Thymus (tissue), 11 donors: Measurements from ENCODE around the gene ATAD3A. TPM values are rescaled to one million over a fixed set of nuclear protein-coding genes. Genes with fewer than 3 reads are reported as not detected.
"Not testable (repeated sequence)": the region's sequence is repeated elsewhere in the genome, so short reads cannot be mapped to it uniquely, and the experiment has no call there.

ENCODE experiments used
- DNase-seq, 9 donors: peaks; one replicate each; pipeline ENCODE4 v3.0.0-alpha.2; 2013; ENCODE audit warnings: low spot score in 9 of 9, low read depth in 6 of 9, missing footprints in 1 of 9
- H3K27ac ChIP-seq, 2 donors: one replicate each; pipeline ENCODE4 v1.5.1; 2013; ENCODE audit warnings: control low read depth in 1 of 2, low read depth in 1 of 2, low read length in 1 of 2, mild to moderate bottlenecking in 1 of 2, moderate library complexity in 1 of 2
- H3K27me3 ChIP-seq, 2 donors: one replicate each; pipeline ENCODE4 v1.5.1; 2013; ENCODE audit warnings: low read length in 1 of 2; ENCODE audit not compliant: control insufficient read depth in 2 of 2, insufficient read depth in 1 of 2
- H3K36me3 ChIP-seq, 2 donors: one replicate each; pipeline ENCODE4 v1.5.1; 2013; ENCODE audit warnings: low read length in 1 of 2, mild to moderate bottlenecking in 1 of 2, moderate library complexity in 1 of 2; ENCODE audit not compliant: control insufficient read depth in 2 of 2, insufficient read depth in 2 of 2
- H3K4me1 ChIP-seq, 2 donors: one replicate each; pipeline ENCODE4 v1.5.1; 2013; ENCODE audit warnings: low read length in 2 of 2; ENCODE audit not compliant: control insufficient read depth in 2 of 2, insufficient read depth in 2 of 2
- H3K4me3 ChIP-seq, 2 donors: one replicate each; pipeline ENCODE4 v1.5.1; 2013; ENCODE audit warnings: low read length in 2 of 2, control low read depth in 1 of 2, mild to moderate bottlenecking in 1 of 2
- H3K9me3 ChIP-seq, 2 donors: one replicate each; pipeline ENCODE4 v1.5.1; 2013; ENCODE audit warnings: low read length in 1 of 2, mild to moderate bottlenecking in 1 of 2; ENCODE audit not compliant: control insufficient read depth in 2 of 2, insufficient read depth in 1 of 2
- WGBS: extraction: QIAGEN DNeasy Blood & Tissue Kit; methylation state at CpG from one replicate; pipeline ENCODE4 v1.1.7; 2013; 5-methylcytosine and 5-hydroxymethylcytosine counted together
- polyA plus RNA-seq: library from polyadenylated mRNA; stranded (reverse); fragments of 200-250 nt; gene quantifications from one replicate; pipeline ENCODE4 v1.2.3, GENCODE V29; 2013
- total RNA-seq: library from RNA; stranded (reverse); fragments of 120-200 nt; gene quantifications from one replicate; pipeline ENCODE4 v1.2.4, GENCODE V29; 2013
- donor health status: healthy.

The ATAD3A gene
- total and polyA plus RNA-seq, 2 donors = 17.5 to 20.2 TPM

DNA sequence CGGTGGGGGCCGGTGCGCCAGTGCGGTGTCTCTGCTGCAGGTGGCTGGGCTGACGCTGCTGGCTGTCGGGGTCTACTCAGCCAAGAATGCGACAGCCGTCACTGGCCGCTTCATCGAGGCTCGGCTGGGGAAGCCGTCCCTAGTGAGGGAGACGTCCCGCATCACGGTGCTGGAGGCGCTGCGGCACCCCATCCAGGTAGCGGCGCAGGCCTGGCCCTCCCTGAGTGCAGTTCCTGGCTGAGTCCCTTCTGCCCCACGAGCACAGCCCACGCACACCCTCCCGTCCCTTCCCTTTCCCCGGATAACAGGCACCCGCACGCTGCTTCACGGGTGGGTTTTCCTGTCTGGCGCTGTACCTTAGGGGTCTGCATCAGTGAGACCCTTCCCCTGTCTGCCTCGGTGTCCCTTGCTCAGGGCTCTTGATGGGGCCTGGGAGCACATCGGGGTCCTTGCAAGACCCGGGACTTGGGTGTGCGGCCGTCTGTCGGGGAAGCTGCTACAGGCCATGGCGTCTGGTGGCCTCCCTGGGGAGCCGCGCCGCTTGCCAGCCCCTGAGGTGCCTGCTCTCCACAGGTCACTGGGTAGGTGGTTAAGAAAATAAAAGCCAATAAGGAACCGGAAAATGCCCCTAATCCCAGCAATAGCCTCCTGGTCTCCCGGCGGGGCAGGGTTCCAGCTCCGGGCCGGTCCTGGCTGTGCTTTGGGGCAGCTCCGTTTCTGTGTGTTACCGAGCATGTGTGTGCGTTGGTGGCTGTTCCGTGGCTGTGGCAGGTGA is 26.8 kb upstream of the ATAD3A start:
- H3K36me3 ChIP-seq = peaks cover 23 to 57% of the 10 kb centered on the region in 2 donors
- WGBS = 96% methylated on average over 38 of the region's 46 CpGs
- H3K27ac ChIP-seq, H3K4me3 ChIP-seq, DNase-seq, H3K27me3 ChIP-seq, H3K4me1 ChIP-seq, H3K9me3 ChIP-seq: not testable (repeated sequence)

DNA sequence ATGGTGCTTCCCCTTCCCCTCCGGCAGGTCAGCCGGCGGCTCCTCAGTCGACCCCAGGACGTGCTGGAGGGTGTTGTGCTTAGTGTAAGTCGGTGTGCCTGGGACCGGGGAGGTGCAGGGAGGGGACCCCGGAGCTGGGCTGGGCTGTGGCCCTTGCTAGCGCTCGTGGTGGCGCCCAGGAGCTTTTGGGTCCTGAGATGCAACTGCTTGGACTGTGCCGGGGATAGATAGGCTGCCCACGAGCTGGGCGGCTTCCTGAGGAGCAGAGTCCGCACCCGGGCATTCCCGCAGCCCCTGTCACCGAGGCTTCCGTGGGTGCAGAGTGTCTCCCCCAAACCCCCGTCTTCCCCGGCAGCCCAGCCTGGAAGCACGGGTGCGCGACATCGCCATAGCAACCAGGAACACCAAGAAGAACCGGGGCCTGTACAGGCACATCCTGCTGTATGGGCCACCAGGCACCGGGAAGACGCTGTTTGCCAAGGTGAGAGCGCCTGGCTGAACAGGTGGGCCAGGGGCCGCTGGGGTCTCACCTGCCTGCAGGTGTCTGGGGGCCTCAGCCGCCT is 26.1 kb upstream of the ATAD3A start:
- not testable (repeated sequence) for H3K4me1 ChIP-seq, H3K4me3 ChIP-seq, DNase-seq, H3K27me3 ChIP-seq, H3K9me3 ChIP-seq, H3K27ac ChIP-seq
- H3K36me3 ChIP-seq = peaks cover 26 to 59% of the 10 kb centered on the region in 2 donors
- WGBS = 95% methylated on average over 31 of the region's 31 CpGs

DNA sequence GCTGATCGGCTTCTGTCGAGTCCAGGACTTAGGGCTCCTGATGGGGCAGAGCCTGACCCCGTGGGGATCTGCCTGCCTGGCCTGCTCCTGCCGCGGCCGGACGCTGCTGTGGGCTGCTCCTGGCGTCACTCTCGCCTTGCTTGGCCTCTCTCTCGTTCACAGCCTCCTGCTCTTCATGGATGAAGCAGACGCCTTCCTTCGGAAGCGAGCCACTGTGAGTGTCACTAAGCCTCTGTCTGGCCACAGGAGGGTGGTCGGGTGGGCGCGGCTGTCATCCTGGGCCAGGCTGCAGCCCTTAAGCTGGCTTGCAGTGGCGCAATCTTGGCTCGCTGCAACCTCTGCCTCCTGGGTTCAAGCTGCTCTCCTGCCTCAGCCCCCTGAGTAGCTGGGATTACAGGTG is 24.3 kb upstream of the ATAD3A start:
- Histone ChIP-seq H3K36me3 (peaks cover 27 to 70% of the 10 kb centered on the region in 2 donors), H3K4me1 (no peaks in the 10 kb centered on the region), H3K27ac (no peak overlapping the region), H3K9me3 (peaks cover 1 to 6% of the 10 kb centered on the region in 2 donors), H3K27me3 (no peaks in the 10 kb centered on the region), H3K4me3 (no peak overlapping the region)
- WGBS = 97% methylated on average over 18 of the region's 18 CpGs
- DNase-seq = no peak

DNA sequence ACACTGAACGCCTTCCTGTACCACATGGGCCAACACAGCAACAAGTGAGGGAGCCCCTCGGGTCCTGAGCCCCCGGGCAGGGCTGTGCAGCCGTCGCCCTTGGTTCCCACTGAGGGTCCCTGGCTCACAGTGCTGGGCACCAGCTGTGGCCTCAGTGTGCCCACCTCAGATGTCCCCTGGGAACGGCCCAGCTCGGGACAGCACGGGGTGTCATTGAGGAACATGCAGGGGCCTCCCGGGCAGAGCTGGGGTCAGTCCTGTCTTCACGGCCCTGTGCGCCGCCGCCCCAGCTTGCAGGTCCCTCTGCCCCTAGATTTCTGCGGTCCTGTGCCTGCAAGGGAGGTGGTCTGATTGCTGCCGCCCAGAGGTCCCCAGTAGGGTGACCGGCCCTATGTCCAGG is 22.7 kb upstream of the ATAD3A start:
- 99% methylated on average over 16 of the region's 16 CpGs for WGBS
- H3K27ac ChIP-seq = no peak overlapping the region
- no peak overlapping the region for H3K4me3 ChIP-seq
- no peaks in the 10 kb centered on the region for H3K27me3 ChIP-seq
- H3K9me3 ChIP-seq = peaks cover 1 to 9% of the 10 kb centered on the region in 2 donors
- H3K4me1 ChIP-seq = no peaks in the 10 kb centered on the region
- H3K36me3 ChIP-seq = peaks cover 25 to 61% of the 10 kb centered on the region in 2 donors
- DNase-seq = no peak

DNA sequence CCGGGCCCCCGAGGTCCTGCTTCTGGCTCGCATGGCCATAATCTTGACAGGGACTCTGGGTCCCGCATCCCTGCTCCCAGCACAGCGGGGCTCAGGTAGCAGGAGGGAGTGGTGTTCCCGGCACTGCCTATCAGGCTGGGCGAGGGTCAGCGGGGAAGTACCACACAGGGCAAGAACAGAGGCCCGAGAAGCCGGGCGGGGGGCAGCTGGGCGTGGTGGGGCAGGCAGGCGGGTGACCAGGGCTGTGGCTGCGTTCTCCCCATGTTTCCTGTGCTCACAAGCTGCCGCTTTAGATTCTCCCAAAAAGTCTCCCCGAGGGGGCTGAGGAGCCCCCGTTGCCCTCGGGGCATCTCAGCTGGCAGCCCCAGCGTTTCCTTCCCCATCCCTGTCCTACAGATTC is 22.1 kb upstream of the ATAD3A start:
- H3K27me3 ChIP-seq = no peaks in the 10 kb centered on the region
- H3K4me1 ChIP-seq = no peaks in the 10 kb centered on the region
- WGBS = 98% methylated on average over 19 of the region's 19 CpGs
- no peak overlapping the region for H3K27ac ChIP-seq
- peaks cover 1 to 9% of the 10 kb centered on the region in 2 donors for H3K9me3 ChIP-seq
- no peak for DNase-seq
- H3K36me3 ChIP-seq = peaks cover 25 to 61% of the 10 kb centered on the region in 2 donors
- no peak overlapping the region for H3K4me3 ChIP-seq

DNA sequence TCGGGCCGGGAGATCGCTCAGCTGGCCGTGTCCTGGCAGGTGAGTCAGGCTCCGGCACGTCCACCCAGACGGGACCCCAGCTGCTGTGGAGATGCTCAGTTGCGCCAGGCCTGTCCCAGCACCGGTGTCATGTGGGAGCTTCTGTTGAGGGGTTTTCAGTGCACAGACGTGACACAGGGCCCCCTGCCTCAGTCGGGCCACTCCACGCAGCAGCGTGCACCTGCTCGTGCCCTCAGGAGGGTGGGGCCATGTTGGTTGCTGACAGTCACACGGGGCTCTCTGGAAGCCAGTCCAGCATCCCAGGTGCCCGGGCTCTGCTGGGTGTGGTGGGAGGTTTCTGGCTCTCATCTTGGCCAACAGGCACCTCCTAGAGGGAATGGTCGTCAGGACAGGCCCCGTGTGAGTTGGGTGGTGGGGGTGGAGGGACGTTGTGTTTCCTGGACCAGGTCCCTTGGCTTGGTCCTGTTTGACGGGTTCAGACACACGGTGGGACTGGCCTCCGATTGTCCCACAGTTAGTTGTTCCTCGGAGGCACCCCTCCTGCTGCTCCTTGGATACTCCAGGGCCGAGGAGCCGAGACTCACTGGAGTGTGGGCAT is 21.2 kb upstream of the ATAD3A start:
- WGBS = 97% methylated on average over 19 of the region's 25 CpGs
- peaks cover 24 to 67% of the 10 kb centered on the region in 2 donors for H3K36me3 ChIP-seq

DNA sequence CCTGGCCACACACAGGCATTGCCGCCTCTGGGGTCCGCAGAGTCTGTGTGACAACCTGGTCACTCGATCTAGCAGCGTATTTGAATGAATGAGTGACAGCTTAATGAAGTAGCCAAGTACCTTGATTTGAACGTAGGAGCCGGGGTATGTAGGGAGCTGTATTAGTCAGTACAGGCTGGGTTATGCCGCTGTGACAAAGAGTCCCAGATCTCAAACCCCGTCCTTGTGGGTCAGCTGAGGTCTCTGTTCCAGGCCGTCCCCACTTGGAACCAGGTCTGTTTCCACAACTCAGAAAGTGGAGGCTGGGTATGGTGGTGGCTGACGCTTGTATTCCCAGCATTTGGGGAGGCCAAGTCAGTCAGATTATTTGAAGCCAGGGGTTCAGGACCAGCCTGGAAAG is 20.4 kb upstream of the ATAD3A start:
- 98% methylated on average over 10 of the region's 10 CpGs for WGBS
- H3K4me3 ChIP-seq = no peak overlapping the region

More for the DNA sequence above, 21.2 kb upstream of the ATAD3A start:
- DNase-seq = no peak
- no peaks in the 10 kb centered on the region for H3K4me1 ChIP-seq
- H3K4me3 ChIP-seq = no peak overlapping the region
- H3K9me3 ChIP-seq = peaks cover 1 to 9% of the 10 kb centered on the region in 2 donors
- H3K27ac ChIP-seq = no peak overlapping the region
- no peaks in the 10 kb centered on the region for H3K27me3 ChIP-seq

DNA sequence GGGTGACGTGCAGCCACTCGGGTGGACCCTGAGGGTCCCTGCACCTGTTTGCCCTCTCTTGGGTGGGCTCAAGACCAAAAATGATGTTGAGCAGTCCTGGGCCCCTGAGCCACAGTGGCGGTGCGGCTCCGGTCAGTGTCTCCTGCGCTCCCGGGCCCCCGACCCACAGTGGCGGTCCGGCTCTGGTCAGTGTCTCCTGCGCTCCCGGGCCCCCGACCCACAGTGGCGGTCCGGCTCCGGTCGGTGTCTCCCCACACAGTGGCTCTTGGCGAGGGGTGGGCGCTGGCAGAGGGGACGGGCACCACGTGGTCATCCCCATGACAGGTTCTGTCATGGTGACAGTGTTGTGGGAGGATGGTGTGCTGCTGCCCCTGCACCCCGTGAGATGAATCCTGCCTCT is 17.7 kb upstream of the ATAD3A start:
- peaks cover 19 to 51% of the 10 kb centered on the region in 2 donors for H3K36me3 ChIP-seq
- DNase-seq = not testable (repeated sequence)
- WGBS = over 99% methylated on average over 22 of the region's 22 CpGs

More for the DNA sequence above, 20.4 kb upstream of the ATAD3A start:
- Histone ChIP-seq H3K4me1 (no peaks in the 10 kb centered on the region), H3K9me3 (peaks cover 1 to 9% of the 10 kb centered on the region in 2 donors), H3K36me3 (peaks cover 24 to 69% of the 10 kb centered on the region in 2 donors), H3K27ac (no peak overlapping the region), H3K27me3 (no peaks in the 10 kb centered on the region)
- no peak for DNase-seq

DNA sequence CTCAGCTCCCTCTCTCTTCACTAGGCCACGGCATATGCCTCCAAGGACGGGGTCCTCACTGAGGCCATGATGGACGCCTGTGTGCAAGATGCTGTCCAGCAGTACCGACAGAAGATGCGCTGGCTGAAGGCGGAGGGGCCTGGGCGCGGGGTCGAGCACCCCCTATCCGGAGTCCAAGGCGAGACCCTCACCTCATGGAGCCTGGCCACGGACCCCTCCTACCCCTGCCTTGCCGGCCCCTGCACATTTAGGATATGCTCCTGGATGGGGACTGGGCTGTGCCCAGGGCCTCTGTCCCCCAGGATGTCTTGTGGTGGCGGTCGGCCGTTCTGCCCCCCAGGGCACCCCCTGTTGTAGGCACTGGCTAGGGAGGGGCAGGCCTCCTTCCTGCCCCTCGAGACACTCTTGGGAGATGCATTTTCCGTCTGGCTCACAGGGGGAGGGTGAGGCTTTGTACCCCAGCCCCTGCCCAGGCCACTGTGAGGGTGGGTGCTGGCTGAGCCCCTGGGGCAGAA is 16.4 kb upstream of the ATAD3A start:
- H3K27me3 ChIP-seq, H3K4me1 ChIP-seq, H3K27ac ChIP-seq, H3K9me3 ChIP-seq, DNase-seq, H3K4me3 ChIP-seq: not testable (repeated sequence)
- 97% methylated on average over 18 of the region's 18 CpGs for WGBS
- peaks cover 16 to 40% of the 10 kb centered on the region in 2 donors for H3K36me3 ChIP-seq

More for the DNA sequence above, 17.7 kb upstream of the ATAD3A start:
- H3K9me3 ChIP-seq, H3K4me3 ChIP-seq, H3K4me1 ChIP-seq, H3K27me3 ChIP-seq, H3K27ac ChIP-seq: not testable (repeated sequence)
